Duodenal mucosa (tissue), 2 donors: ENCODE results near the gene CADPS2.
"Not testable (repeated sequence)": the region's sequence is repeated elsewhere in the genome, so short reads cannot be mapped to it uniquely, and the experiment has no call there.

Source experiments
- H3K27ac ChIP-seq: one replicate; pipeline ENCODE4 v1.7.0; 2013; ENCODE audit warnings: low read depth, low read length
- H3K27me3 ChIP-seq, 2 donors: one replicate each; pipeline ENCODE4 v1.7.0; 2013; ENCODE audit warnings: low read length in 2 of 2, control low read depth in 1 of 2; ENCODE audit not compliant: insufficient read depth in 2 of 2, control insufficient read depth in 1 of 2
- H3K36me3 ChIP-seq, 2 donors: one replicate each; pipeline ENCODE4 v1.7.0; 2013; ENCODE audit warnings: low read length in 2 of 2, control low read depth in 1 of 2; ENCODE audit not compliant: insufficient read depth in 2 of 2, control insufficient read depth in 1 of 2
- H3K4me1 ChIP-seq, 2 donors: one replicate each; pipeline ENCODE4 v1.7.0; 2013; ENCODE audit warnings: low read length in 2 of 2, control low read depth in 1 of 2; ENCODE audit not compliant: insufficient read depth in 2 of 2, control insufficient read depth in 1 of 2
- H3K4me3 ChIP-seq, 2 donors: one replicate each; pipeline ENCODE4 v1.7.0; 2013; ENCODE audit warnings: low read length in 2 of 2, low read depth in 1 of 2
- H3K9ac ChIP-seq, 2 donors: one replicate each; pipeline ENCODE4 v1.7.0; 2013; ENCODE audit warnings: low read length in 2 of 2, low read depth in 1 of 2
- H3K9me3 ChIP-seq, 2 donors: one replicate each; pipeline ENCODE4 v1.7.0; 2013; ENCODE audit warnings: low read length in 2 of 2, control low read depth in 1 of 2; ENCODE audit not compliant: control insufficient read depth in 1 of 2

CADPS2 gene

GRCh38 chr7:122682815-122683550, 203.3 kb downstream of the CADPS2 start:
- Histone ChIP-seq H3K4me1 (peaks cover 0 to 7% of the 10 kb centered on the region in 2 donors), H3K27me3 (no peaks in the 10 kb centered on the region), H3K9ac (no peak overlapping the region), H3K36me3 (no peaks in the 10 kb centered on the region), H3K27ac (no peak overlapping the region), H3K4me3 (no peak overlapping the region), H3K9me3 (no peaks in the 10 kb centered on the region)

- H3K4me1 ChIP-seq, H3K9ac ChIP-seq, H3K4me3 ChIP-seq, H3K9me3 ChIP-seq, H3K27me3 ChIP-seq, H3K36me3 ChIP-seq, H3K27ac ChIP-seq: not testable (repeated sequence)
Observed at GRCh38 chr7:122681186-122681585, 205.1 kb downstream of the CADPS2 start.

- H3K4me3 ChIP-seq: no peak overlapping the region
- H3K36me3 ChIP-seq: no peaks in the 10 kb centered on the region
- no peak overlapping the region for H3K9ac ChIP-seq
- H3K27ac ChIP-seq: no peak overlapping the region
- H3K9me3 ChIP-seq: no peaks in the 10 kb centered on the region
- H3K27me3 ChIP-seq: no peaks in the 10 kb centered on the region
- peaks cover 0 to 7% of the 10 kb centered on the region in 2 donors for H3K4me1 ChIP-seq
Observed at GRCh38 chr7:122679813-122680212, 206.4 kb downstream of the CADPS2 start.

GRCh38 chr7:122679269-122679709, 207.0 kb downstream of the CADPS2 start:
- not testable (repeated sequence) for H3K4me1 ChIP-seq, H3K27ac ChIP-seq, H3K4me3 ChIP-seq, H3K36me3 ChIP-seq, H3K27me3 ChIP-seq, H3K9ac ChIP-seq, H3K9me3 ChIP-seq

- Histone ChIP-seq H3K9ac (no peak overlapping the region), H3K9me3 (no peaks in the 10 kb centered on the region), H3K36me3 (no peaks in the 10 kb centered on the region), H3K27me3 (no peaks in the 10 kb centered on the region), H3K27ac (no peak overlapping the region), H3K4me1 (peaks cover 0 to 7% of the 10 kb centered on the region in 2 donors), H3K4me3 (no peak overlapping the region)
Observed at GRCh38 chr7:122677149-122677548, 209.1 kb downstream of the CADPS2 start.

- H3K4me1 ChIP-seq: peaks cover 0 to 7% of the 10 kb centered on the region in 2 donors
- H3K9ac ChIP-seq: no peak overlapping the region
- H3K4me3 ChIP-seq: no peak overlapping the region
- no peaks in the 10 kb centered on the region for H3K27me3 ChIP-seq
- no peak overlapping the region for H3K27ac ChIP-seq
- no peaks in the 10 kb centered on the region for H3K9me3 ChIP-seq
- no peaks in the 10 kb centered on the region for H3K36me3 ChIP-seq
Observed at GRCh38 chr7:122676466-122676865, 209.8 kb downstream of the CADPS2 start.

- H3K27ac ChIP-seq: no peak overlapping the region
Observed at GRCh38 chr7:122675621-122676020, 210.6 kb downstream of the CADPS2 start.

GRCh38 chr7:122675011-122675410, 211.2 kb downstream of the CADPS2 start:
- Histone ChIP-seq H3K9me3 (no peaks in the 10 kb centered on the region), H3K4me1 (peaks cover 0 to 7% of the 10 kb centered on the region in 2 donors), H3K27ac (no peak overlapping the region), H3K36me3 (no peaks in the 10 kb centered on the region), H3K9ac (no peak overlapping the region), H3K4me3 (no peak overlapping the region), H3K27me3 (no peaks in the 10 kb centered on the region)

More at GRCh38 chr7:122675621-122676020, 210.6 kb downstream of the CADPS2 start:
- peaks cover 0 to 7% of the 10 kb centered on the region in 2 donors for H3K4me1 ChIP-seq
- no peaks in the 10 kb centered on the region for H3K36me3 ChIP-seq
- H3K4me3 ChIP-seq: no peak overlapping the region
- H3K9ac ChIP-seq: no peak overlapping the region
- no peaks in the 10 kb centered on the region for H3K27me3 ChIP-seq
- H3K9me3 ChIP-seq: no peaks in the 10 kb centered on the region

- H3K9ac ChIP-seq: no peak overlapping the region
- no peaks in the 10 kb centered on the region for H3K9me3 ChIP-seq
- no peaks in the 10 kb centered on the region for H3K36me3 ChIP-seq
- no peak overlapping the region for H3K4me3 ChIP-seq
- H3K27ac ChIP-seq: no peak overlapping the region
- peaks cover 0 to 7% of the 10 kb centered on the region in 2 donors for H3K4me1 ChIP-seq
- H3K27me3 ChIP-seq: no peaks in the 10 kb centered on the region
Observed at GRCh38 chr7:122674502-122674901, 211.8 kb downstream of the CADPS2 start.

- no peak overlapping the region for H3K9ac ChIP-seq
- no peaks in the 10 kb centered on the region for H3K9me3 ChIP-seq
- no peaks in the 10 kb centered on the region for H3K27me3 ChIP-seq
- H3K4me1 ChIP-seq: peaks cover 0 to 7% of the 10 kb centered on the region in 2 donors
- no peaks in the 10 kb centered on the region for H3K36me3 ChIP-seq
- no peak overlapping the region for H3K4me3 ChIP-seq
- no peak overlapping the region for H3K27ac ChIP-seq
Observed at GRCh38 chr7:122673951-122674350, 212.3 kb downstream of the CADPS2 start.
